ENCODE results near the gene KCMF1. TPM values are rescaled to one million over a fixed set of nuclear protein-coding genes. Genes with fewer than 3 reads are reported as not detected.

Gene KCMF1
- total and polyA plus RNA-seq, 2 of the 13 experiments (the other 11 are each of a cell fraction or from before 2014, with no cell fraction given) = 62.1 to 116 TPM

GRCh38 chr2:84925724-84926376 is 45.1 kb upstream of the KCMF1 start (continued):
- peak; percentile 81; the same call in 1 of the 2 replicates for TF ChIP-seq ARID4A (CRISPR knock-in tag; IDR thresholded peaks at IDR 0.05; ENCODE audit: borderline replicate concordance)
- TF ChIP-seq, protein P1, sequence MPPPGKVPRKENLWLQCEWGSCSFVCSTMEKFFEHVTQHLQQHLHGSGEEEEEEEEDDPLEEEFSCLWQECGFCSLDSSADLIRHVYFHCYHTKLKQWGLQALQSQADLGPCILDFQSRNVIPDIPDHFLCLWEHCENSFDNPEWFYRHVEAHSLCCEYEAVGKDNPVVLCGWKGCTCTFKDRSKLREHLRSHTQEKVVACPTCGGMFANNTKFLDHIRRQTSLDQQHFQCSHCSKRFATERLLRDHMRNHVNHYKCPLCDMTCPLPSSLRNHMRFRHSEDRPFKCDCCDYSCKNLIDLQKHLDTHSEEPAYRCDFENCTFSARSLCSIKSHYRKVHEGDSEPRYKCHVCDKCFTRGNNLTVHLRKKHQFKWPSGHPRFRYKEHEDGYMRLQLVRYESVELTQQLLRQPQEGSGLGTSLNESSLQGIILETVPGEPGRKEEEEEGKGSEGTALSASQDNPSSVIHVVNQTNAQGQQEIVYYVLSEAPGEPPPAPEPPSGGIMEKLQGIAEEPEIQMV (CRISPR knock-in tag; IDR thresholded peaks at IDR 0.05; ENCODE audit: low read depth) = peak; percentile 92; the same call in 1 of the 2 replicates
- peak; percentile 98 for TF ChIP-seq ZNF205 (CRISPR knock-in tag; IDR thresholded peaks at IDR 0.05)
- TF ChIP-seq ZNF256 (CRISPR knock-in tag; conservative IDR thresholded peaks at IDR 0.05) = no peak
- peak; percentile 55 for TF ChIP-seq MED8 (CRISPR knock-in tag; IDR thresholded peaks at IDR 0.05; ENCODE audit: insufficient replicate concordance)
- TF ChIP-seq HES4 (CRISPR knock-in tag; IDR thresholded peaks at IDR 0.05; ENCODE audit: borderline replicate concordance) = no peak; the same call in 1 of the 2 replicates
- TF ChIP-seq HOXA5 (CRISPR knock-in tag; IDR thresholded peaks at IDR 0.05) = peak; percentile 98
- peak; percentile 91 for TF ChIP-seq ZSCAN25 (CRISPR knock-in tag; IDR thresholded peaks at IDR 0.05)
- TF ChIP-seq YY1 (IDR thresholded peaks at IDR 0.05; ENCODE audit: insufficient read depth, insufficient replicate concordance, low read depth, low read length) = peak; percentile 81
- peak; percentile 48; the same call in 1 of the 2 replicates for TF ChIP-seq ZNF3 (CRISPR knock-in tag; IDR thresholded peaks at IDR 0.05)
- peak; percentile 83 for TF ChIP-seq BORCS8-MEF2B (CRISPR knock-in tag; IDR thresholded peaks at IDR 0.05)
- peak; percentile 90; the same call in 1 of the 2 replicates for TF ChIP-seq ZBTB20 (CRISPR knock-in tag; IDR thresholded peaks at IDR 0.05; ENCODE audit: borderline replicate concordance, low read depth)
- no peak; the same call in 1 of the 2 replicates for TF ChIP-seq ZSCAN12 (CRISPR knock-in tag; IDR thresholded peaks at IDR 0.05)
- no peak for TF ChIP-seq CENPT (CRISPR knock-in tag; IDR thresholded peaks at IDR 0.05; ENCODE audit: low read depth)
- no peak for TF ChIP-seq ATF7 (IDR thresholded peaks at IDR 0.05)
- peak; percentile 83 for TF ChIP-seq ATF7 (CRISPR knock-in tag; IDR thresholded peaks at IDR 0.05)
- TF ChIP-seq ZNF207 (IDR thresholded peaks at IDR 0.05; ENCODE audit: borderline replicate concordance) = no peak
- TF ChIP-seq KDM6A (CRISPR knock-in tag; IDR thresholded peaks at IDR 0.05; ENCODE audit: low read depth) = no peak
- TF ChIP-seq ZFP37 (CRISPR knock-in tag; IDR thresholded peaks at IDR 0.05; ENCODE audit: borderline replicate concordance) = peak; percentile 92
- TF ChIP-seq KLF13 (CRISPR knock-in tag; IDR thresholded peaks at IDR 0.05) = no peak; the same call in 1 of the 2 replicates
- TF ChIP-seq ZFAT (CRISPR knock-in tag; conservative IDR thresholded peaks at IDR 0.05) = no peak
- TF ChIP-seq, protein P2, sequence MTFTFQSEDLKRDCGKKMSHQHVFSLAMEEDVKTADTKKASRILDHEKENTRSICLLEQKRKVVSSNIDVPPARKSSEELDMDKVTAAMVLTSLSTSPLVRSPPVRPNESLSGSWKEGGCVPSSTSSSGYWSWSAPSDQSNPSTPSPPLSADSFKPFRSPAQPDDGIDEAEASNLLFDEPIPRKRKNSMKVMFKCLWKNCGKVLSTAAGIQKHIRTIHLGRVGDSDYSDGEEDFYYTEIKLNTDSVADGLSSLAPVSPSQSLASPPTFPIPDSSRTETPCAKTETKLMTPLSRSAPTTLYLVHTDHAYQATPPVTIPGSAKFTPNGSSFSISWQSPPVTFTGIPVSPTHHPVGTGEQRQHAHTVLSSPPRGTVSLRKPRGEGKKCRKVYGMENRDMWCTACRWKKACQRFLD (CRISPR knock-in tag; IDR thresholded peaks at IDR 0.05; ENCODE audit: borderline replicate concordance) = no peak; the same call in 1 of the 2 replicates
- TF ChIP-seq ZZZ3 (CRISPR knock-in tag; IDR thresholded peaks at IDR 0.05; ENCODE audit: borderline replicate concordance) = 0 out of 2 replicates have a peak, but pooled peaks have one; percentile 59
- TF ChIP-seq ZNF431 (CRISPR knock-in tag; IDR thresholded peaks at IDR 0.05; ENCODE audit: borderline replicate concordance, low read depth) = peak; percentile 85; the same call in 1 of the 2 replicates
